ENCODE measurements around the gene HELZ.

DNA sequence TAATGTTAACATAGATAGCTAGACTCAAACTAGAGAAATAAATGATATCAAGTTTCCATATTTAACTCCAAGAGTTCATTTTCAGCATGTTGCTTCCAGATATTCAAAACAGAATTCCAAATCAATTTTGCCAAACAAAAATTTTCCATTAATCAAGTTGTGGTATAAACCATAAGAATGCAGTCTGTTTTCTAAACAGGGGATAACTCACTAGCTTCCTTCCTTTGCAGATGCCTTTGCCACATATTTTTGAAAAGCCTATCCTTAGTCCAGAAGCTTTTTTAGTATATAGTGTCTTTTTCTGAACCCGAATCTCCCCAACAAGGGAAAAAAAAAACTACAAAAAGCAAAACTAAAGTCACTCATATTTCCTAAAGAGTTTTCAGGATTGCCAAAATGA lies 61.5 kb downstream of the HELZ start:
- TF ChIP-seq, protein P1, sequence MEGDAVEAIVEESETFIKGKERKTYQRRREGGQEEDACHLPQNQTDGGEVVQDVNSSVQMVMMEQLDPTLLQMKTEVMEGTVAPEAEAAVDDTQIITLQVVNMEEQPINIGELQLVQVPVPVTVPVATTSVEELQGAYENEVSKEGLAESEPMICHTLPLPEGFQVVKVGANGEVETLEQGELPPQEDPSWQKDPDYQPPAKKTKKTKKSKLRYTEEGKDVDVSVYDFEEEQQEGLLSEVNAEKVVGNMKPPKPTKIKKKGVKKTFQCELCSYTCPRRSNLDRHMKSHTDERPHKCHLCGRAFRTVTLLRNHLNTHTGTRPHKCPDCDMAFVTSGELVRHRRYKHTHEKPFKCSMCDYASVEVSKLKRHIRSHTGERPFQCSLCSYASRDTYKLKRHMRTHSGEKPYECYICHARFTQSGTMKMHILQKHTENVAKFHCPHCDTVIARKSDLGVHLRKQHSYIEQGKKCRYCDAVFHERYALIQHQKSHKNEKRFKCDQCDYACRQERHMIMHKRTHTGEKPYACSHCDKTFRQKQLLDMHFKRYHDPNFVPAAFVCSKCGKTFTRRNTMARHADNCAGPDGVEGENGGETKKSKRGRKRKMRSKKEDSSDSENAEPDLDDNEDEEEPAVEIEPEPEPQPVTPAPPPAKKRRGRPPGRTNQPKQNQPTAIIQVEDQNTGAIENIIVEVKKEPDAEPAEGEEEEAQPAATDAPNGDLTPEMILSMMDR (IDR thresholded peaks at IDR 0.05): no peak
- no peak for TF ChIP-seq POLR2A (IDR thresholded peaks at IDR 0.05)
